ENCODE measurements around the gene DDC. TPM values are rescaled to one million over a fixed set of nuclear protein-coding genes. Genes with fewer than 3 reads are reported as not detected.

The DDC gene
- total RNA-seq, 4 donors from 2014 or later, result 0.24 to 1.3 TPM; not detected in 2

DNA sequence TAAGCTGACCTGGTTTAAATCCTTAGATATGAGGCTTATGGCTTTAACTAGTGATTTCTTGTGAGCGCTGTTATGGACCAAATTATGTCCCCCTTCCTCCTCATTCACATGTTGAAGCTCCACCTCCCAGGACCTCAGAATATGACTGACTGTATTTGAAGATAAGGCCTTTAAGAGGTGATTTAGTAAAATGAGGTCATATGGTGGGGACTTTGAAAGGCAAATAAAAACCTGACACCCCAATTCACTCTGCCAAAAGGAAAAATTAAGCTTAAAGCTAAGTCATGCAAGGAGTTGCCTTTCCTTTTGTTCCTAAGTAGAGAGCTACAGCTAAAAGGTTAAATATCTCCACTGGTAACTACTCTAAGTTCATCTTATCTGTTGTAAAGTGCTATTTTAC is 78.7 kb downstream of the DDC start:
- no peak for TF ChIP-seq POLR2A (IDR thresholded peaks at IDR 0.05)
- Histone ChIP-seq H3K9me3 (no peaks in the 10 kb centered on the region), H3K36me3 (no peaks in the 10 kb centered on the region), H3K4me1 (peaks cover 7 to 11% of the 10 kb centered on the region in 2 donors), H3K27ac (no peak overlapping the region), H3K4me3 (no peak overlapping the region), H3K27me3 (no peaks in the 10 kb centered on the region)
- in situ Hi-C loops (cut with MboI; ENCODE audit: low sequenced_read_pairs in 4 of 4), result no loop called here
- intact Hi-C loops (cut with DNase I; ENCODE audit: low total_unique reads), result no loop called here
- DNase-seq (no peak), ATAC-seq (no peak)

DNA sequence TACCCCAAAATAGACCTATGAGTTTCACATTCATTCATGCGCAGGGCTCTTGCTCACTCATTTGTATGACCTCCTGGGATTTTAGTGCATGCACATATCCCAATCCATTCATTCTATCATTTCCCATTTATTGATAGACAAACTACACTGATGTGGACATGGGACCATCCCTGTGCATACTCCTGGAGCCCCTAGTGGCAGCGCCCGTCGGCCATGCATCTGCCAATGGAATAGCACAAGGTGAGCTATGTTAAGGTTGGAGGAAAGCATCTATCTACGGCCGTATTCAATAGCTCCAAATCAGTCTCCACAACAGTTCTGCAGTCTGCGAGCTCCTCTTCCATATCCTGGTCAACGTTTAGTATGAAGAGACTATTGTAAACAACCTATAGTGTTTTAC is 83.3 kb downstream of the DDC start:
- DNase-seq, result no peak
- no peaks in the 10 kb centered on the region for H3K27me3 ChIP-seq
- H3K36me3 ChIP-seq, result no peaks in the 10 kb centered on the region
- no peak overlapping the region for H3K27ac ChIP-seq
- no peaks in the 10 kb centered on the region for H3K4me1 ChIP-seq
- intact Hi-C loops (cut with DNase I; ENCODE audit: low total_unique reads), result no loop called here
- no peaks in the 10 kb centered on the region for H3K9me3 ChIP-seq
- no peak overlapping the region for H3K4me3 ChIP-seq
- ATAC-seq, result no peak
- in situ Hi-C loops (cut with MboI; ENCODE audit: low sequenced_read_pairs in 4 of 4), result no loop called here
- TF ChIP-seq POLR2A (IDR thresholded peaks at IDR 0.05), result no peak
- TF ChIP-seq, protein P1, sequence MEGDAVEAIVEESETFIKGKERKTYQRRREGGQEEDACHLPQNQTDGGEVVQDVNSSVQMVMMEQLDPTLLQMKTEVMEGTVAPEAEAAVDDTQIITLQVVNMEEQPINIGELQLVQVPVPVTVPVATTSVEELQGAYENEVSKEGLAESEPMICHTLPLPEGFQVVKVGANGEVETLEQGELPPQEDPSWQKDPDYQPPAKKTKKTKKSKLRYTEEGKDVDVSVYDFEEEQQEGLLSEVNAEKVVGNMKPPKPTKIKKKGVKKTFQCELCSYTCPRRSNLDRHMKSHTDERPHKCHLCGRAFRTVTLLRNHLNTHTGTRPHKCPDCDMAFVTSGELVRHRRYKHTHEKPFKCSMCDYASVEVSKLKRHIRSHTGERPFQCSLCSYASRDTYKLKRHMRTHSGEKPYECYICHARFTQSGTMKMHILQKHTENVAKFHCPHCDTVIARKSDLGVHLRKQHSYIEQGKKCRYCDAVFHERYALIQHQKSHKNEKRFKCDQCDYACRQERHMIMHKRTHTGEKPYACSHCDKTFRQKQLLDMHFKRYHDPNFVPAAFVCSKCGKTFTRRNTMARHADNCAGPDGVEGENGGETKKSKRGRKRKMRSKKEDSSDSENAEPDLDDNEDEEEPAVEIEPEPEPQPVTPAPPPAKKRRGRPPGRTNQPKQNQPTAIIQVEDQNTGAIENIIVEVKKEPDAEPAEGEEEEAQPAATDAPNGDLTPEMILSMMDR (IDR thresholded peaks at IDR 0.05 in 4 of 5, conservative IDR thresholded peaks at IDR 0.05 in 1 of 5), result no peak

DNA sequence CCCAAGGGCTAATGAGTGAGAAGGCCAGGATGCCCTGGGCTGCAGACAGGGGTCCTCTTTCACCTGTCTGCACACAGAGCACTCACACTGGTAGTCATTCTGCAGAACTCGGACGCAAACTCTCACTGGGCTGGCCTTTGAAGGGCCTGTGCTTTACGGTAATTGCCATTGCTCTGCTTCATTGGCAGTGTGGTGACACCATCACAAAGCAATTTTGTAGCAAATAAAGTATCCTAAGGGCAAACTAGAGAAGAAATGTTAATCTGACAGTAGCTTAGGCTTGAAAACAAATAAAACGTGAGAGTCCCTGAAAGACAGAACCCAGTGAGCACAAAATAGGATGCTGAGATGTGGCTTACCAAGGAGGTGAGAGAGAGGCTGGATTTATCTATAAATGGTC is 84.4 kb downstream of the DDC start:
- Histone ChIP-seq H3K4me1 (no peaks in the 10 kb centered on the region), H3K9me3 (no peaks in the 10 kb centered on the region), H3K36me3 (no peaks in the 10 kb centered on the region), H3K4me3 (no peak overlapping the region), H3K27me3 (no peaks in the 10 kb centered on the region), H3K27ac (no peak overlapping the region)
- TF ChIP-seq, protein P1 (IDR thresholded peaks at IDR 0.05 in 4 of 5, conservative IDR thresholded peaks at IDR 0.05 in 1 of 5), result no peak
- TF ChIP-seq POLR2A (IDR thresholded peaks at IDR 0.05), result no peak
- intact Hi-C loops (cut with DNase I; ENCODE audit: low total_unique reads) (no loop called here), in situ Hi-C loops (cut with MboI; ENCODE audit: low sequenced_read_pairs in 4 of 4) (no loop called here)
- DNase-seq, result no peak
- ATAC-seq, result no peak

DNA sequence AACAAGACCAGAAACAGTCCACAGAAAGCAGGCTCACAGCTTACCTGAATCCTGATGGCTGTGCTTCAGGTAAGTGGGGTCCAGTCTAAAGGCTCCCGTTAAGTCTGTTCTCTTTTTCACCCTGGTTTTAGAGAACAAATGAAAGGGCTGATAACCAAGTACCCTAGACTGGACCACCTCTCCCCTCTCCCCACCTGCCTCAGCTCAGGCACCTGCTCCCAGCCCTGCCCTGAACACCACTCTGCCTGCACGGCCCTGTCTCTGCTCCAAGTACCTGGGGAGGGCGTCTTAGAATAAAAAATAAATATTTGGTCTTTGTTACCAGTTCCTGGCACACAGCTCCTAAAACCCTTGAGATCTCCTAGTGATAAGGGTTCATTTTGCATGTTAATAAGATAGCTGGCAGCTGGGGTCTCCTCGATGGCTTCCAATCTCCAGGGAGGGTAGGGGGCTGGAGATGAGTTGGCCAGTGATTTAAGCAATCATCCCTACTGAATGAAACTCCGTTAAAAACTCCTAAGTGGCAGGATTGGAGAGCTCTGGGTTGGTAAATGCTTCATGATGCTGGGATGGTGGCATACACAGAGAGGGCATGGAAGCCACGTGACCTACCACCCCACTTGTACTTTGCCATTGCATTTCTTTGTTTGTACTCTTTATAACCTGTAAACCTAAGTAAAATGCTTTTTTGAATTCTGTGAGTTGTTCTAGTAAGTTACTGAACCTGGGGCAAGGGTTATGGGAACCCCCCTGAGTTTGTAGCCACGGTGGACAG is 85.3 kb downstream of the DDC start:
- Histone ChIP-seq H3K9me3 (no peaks in the 10 kb centered on the region), H3K27ac (no peak overlapping the region), H3K4me1 (no peaks in the 10 kb centered on the region), H3K4me3 (no peak overlapping the region), H3K36me3 (no peaks in the 10 kb centered on the region), H3K27me3 (no peaks in the 10 kb centered on the region)
- TF ChIP-seq POLR2A (IDR thresholded peaks at IDR 0.05), result no peak
- TF ChIP-seq, protein P1 (IDR thresholded peaks at IDR 0.05 in 4 of 5, conservative IDR thresholded peaks at IDR 0.05 in 1 of 5), result no peak
- DNase-seq (no peak), ATAC-seq (no peak)
- intact Hi-C loops (cut with DNase I; ENCODE audit: low total_unique reads) (no loop called here), in situ Hi-C loops (cut with MboI; ENCODE audit: low sequenced_read_pairs in 4 of 4) (no loop called here)

DNA sequence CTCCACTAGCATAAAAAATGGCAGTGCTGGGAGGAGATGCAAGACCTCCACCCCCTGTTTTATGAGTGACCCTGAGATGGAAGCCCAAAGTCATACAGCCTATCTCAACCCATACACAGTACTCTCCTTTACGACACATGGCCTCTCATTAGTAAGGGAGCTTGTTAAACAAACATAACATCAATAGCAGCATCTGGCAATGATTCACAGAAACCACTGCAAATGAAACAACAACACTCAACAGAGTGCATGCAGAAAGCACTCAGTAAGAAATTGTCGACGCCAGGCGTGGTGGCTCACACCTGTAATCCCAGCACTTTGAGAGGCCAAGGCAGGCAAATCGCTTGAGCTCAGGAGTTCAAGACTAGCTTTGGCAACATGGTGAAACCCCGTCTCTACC is 87.6 kb downstream of the DDC start:
- DNase-seq (no peak), ATAC-seq (no peak)
- Histone ChIP-seq H3K27me3 (no peaks in the 10 kb centered on the region), H3K36me3 (no peaks in the 10 kb centered on the region), H3K27ac (no peak overlapping the region), H3K9me3 (no peaks in the 10 kb centered on the region), H3K4me3 (no peak overlapping the region), H3K4me1 (peaks cover 8 to 18% of the 10 kb centered on the region in 2 donors)
- in situ Hi-C loops (cut with MboI; ENCODE audit: low sequenced_read_pairs in 4 of 4) (no loop called here), intact Hi-C loops (cut with DNase I; ENCODE audit: low total_unique reads) (no loop called here)
- TF ChIP-seq, protein P1 (IDR thresholded peaks at IDR 0.05 in 4 of 5, conservative IDR thresholded peaks at IDR 0.05 in 1 of 5), result no peak
- no peak for TF ChIP-seq POLR2A (IDR thresholded peaks at IDR 0.05)
